SK-N-SH (cell line): ENCODE results near the gene AADAT.

Experiments used
- CHD2 ChIP-seq: fragments of 150-350 bp; IDR thresholded peaks from 2 replicates; pipeline ENCODE4 v1.6.1; 2018; ENCODE audit warnings: low read length; ENCODE audit not compliant: partially characterized antibody
- CTCF ChIP-seq: fragments of 200-600 bp; sonication (generic); IDR thresholded peaks from 2 replicates; pipeline ENCODE4 v1.6.1; 2017; ENCODE audit warnings: antibody characterized with exemption, mild to moderate bottlenecking, moderate library complexity
- EP300 ChIP-seq, 2 experiments: IDR thresholded peaks; 2 replicates each; pipeline versions ENCODE4 v1.4.0 to v1.6.1; 2012; ENCODE audit warnings: borderline replicate concordance in 1 of 2, low read depth in 1 of 2, low read length in 1 of 2
- EZH2phosphoT487 ChIP-seq: fragments of 200-600 bp; sonication (generic); IDR thresholded peaks from 2 replicates; pipeline ENCODE4 v1.6.1; 2017; ENCODE audit warnings: low read depth, mixed run types, mild to moderate bottlenecking, antibody characterized with exemption, moderate library complexity, borderline replicate concordance
- MXI1 ChIP-seq: IDR thresholded peaks from 2 replicates; pipeline ENCODE4 v1.6.1; 2012; ENCODE audit warnings: mild to moderate bottlenecking, low read depth, low read length, improper control_type of control experiment
- RFX5 ChIP-seq: IDR thresholded peaks from 2 replicates; pipeline ENCODE4 v1.6.1; 2012; ENCODE audit warnings: mild to moderate bottlenecking, improper control_type of control experiment, low read length
- SIN3A ChIP-seq: IDR thresholded peaks from 2 replicates; pipeline ENCODE4 v1.6.1; 2012; ENCODE audit warnings: low read depth, mild to moderate bottlenecking, low read length, moderate library complexity, borderline replicate concordance
- TAF1 ChIP-seq: IDR thresholded peaks from 2 replicates; pipeline ENCODE4 v1.6.1; 2012; ENCODE audit warnings: low read depth, mild to moderate bottlenecking, low read length, moderate library complexity, borderline replicate concordance
- TCF12 ChIP-seq: IDR thresholded peaks from 2 replicates; pipeline ENCODE4 v1.4.0; 2012
- YY1 ChIP-seq: IDR thresholded peaks from 2 replicates; pipeline ENCODE4 v1.4.0; 2012; ENCODE audit warnings: low read depth, mild to moderate bottlenecking

DNA sequence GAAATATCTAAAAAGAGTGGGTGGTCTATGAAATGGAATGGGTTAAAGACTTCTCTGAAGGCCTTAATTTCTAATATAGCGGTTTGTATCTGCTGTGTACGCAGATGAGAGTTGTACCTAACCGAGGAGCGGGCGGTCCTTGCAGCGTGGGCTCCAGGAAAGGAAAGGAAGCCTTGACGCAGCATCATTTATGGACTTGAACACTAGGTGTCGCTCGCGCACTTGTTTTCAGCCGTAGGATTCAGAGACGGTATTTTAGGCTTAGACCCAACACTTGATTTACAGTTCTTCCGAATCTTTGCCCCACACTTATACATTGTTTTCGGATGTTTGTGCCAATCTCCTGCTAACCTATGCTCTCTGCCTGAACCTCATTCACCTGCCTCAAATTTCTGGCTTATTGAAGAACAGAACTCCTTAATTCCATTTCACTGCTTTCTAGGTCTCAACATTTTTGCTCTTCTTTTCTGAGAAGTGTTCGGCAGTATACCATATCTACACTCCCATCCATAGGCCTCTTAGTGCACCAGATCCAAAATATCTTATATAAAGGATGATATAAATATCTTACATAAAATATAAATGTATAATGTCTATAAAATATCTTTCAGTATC is 48.9 kb upstream of the AADAT start:
- peak; percentile 85 for TF ChIP-seq CTCF
- TF ChIP-seq EP300 (IDR thresholded peaks at IDR 0.05; ENCODE audit: borderline replicate concordance in 1 of 2, low read depth in 1 of 2, low read length in 1 of 2), result no peak
- no peak for TF ChIP-seq EZH2phosphoT487
- no peak for TF ChIP-seq TCF12
- TF ChIP-seq MXI1, result no peak
- TF ChIP-seq CHD2, result no peak
- TF ChIP-seq YY1, result no peak
- no peak for TF ChIP-seq RFX5
- TF ChIP-seq TAF1, result no peak
- TF ChIP-seq SIN3A, result no peak
